LNCaP clone FGC (cell line): Measurements from ENCODE around the gene SLC25A34.

Experiments
- DNase-seq: peaks from one replicate; pipeline ENCODE4 v3.0.0-alpha.2; 2011; ENCODE audit warnings: low read depth
- H3K4me3 ChIP-seq: 2 replicates; pipeline ENCODE4 v1.5.1; 2011; ENCODE audit warnings: mild to moderate bottlenecking, low read depth, low read length, control low read depth
- TF ChIP-seq, protein P1 (sequence below): IDR thresholded peaks from 2 replicates; pipeline ENCODE4 v1.5.1; 2012; ENCODE audit warnings: mild to moderate bottlenecking; ENCODE audit not compliant: control insufficient read depth, insufficient read depth; ENCODE audit errors: extremely low read depth

The SLC25A34 gene

DNA sequence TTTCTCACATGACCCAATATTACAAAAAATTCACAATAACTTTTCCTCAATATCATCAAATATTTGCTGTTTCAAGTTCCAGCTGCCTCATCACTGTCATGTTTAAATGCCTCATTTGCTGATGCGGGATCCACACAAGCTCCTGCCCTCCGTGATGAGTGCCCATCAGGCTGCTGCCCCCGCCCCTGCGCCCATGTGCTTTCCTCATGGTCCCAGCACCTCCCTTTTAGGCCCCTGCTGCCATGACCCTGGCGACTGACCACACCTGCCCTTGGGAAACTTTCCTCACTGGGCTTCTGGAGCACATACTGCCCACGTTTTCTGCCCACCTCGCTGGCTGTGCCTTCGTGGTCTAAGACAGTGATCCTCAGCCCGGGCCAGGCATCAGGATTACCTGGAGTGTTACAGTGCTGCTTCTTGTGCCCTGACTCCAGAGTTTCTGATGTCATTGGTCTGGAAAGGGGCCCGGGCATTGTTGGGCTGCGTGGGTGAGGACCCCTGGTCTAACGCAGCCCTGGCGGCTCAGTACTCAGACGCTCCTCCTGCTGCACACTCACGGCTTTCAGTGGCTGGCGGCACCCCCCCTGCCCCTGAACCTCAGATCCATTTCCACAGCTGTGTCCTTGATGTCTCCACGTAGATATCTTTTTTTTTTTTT lies 31.4 kb upstream of the SLC25A34 start:
- TF ChIP-seq, protein P1, sequence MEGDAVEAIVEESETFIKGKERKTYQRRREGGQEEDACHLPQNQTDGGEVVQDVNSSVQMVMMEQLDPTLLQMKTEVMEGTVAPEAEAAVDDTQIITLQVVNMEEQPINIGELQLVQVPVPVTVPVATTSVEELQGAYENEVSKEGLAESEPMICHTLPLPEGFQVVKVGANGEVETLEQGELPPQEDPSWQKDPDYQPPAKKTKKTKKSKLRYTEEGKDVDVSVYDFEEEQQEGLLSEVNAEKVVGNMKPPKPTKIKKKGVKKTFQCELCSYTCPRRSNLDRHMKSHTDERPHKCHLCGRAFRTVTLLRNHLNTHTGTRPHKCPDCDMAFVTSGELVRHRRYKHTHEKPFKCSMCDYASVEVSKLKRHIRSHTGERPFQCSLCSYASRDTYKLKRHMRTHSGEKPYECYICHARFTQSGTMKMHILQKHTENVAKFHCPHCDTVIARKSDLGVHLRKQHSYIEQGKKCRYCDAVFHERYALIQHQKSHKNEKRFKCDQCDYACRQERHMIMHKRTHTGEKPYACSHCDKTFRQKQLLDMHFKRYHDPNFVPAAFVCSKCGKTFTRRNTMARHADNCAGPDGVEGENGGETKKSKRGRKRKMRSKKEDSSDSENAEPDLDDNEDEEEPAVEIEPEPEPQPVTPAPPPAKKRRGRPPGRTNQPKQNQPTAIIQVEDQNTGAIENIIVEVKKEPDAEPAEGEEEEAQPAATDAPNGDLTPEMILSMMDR, result no peak
- no peak overlapping the region for H3K4me3 ChIP-seq
- DNase-seq, result no peak

DNA sequence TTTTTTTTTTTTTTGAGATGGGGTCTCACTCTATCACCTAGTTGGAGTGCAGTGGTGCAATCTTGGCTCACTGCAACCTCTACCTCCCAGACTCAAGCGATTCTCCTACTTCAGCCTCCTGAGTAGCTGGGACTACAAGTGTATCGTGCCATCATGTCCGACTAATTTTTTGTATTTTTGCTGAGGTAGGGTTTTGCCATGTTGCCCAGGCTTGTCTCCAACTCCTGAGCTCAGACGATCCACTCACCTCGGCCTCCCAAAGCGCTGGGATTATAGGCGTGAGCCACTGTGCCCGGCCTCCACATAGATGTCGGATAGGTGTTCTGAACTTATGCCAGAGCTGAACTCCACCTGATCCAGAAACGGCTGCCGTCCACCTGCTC lies 30.9 kb upstream of the SLC25A34 start:
- TF ChIP-seq, protein P1, result no peak
- no peak overlapping the region for H3K4me3 ChIP-seq
- no peak for DNase-seq

DNA sequence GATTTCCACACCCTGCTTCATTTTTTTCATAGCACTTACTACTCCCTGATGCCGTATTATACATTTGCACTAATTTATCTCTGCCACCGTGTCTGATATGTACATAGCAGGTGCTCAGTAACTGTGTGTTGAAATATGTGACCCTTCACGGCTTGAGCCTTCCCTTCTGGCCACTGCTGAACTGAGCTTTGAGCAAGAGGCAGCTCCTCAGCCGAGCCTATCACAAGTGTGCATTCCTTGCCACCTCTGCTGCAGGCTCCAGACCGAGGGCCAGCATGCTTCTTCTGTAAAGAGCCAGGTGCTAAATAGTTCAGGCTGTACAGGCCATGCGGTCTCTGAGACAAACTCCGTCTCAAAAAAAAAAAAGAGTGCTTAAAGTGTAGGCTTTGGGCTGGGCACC lies 29.3 kb upstream of the SLC25A34 start:
- DNase-seq, result no peak
- TF ChIP-seq, protein P1, result no peak

DNA sequence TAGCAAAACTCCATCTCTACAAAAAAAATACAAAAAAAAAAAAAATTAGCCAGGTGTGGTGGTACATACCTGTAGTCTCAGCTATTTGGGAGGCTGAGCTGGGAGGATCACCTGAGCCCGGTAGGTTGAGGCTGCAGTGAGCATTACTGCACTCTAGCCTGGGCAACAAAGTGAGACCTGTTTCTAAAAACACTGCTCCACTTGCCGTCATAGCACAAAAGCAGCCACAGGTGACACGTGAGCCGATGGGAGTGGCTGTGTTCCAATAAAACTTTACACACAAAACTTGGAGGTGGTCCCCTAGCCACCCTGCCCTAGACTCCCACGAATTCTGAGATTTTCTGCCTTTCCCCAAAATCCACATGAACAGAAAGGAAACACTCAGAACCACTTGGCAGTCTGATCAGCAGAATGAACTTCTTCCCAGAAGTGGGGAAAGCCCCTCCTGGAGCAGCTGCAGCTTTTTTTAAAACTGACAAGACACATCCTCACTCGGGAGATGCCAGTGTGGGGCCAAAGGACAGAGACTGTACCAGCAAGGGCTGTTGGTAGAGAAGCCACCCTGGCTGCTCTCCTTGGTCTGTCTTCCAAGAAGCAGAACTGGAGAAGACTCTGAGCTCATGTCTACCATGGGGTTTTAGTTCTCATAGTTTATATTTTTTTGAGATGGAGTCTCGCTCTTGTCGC lies 28.7 kb upstream of the SLC25A34 start:
- no peak overlapping the region for H3K4me3 ChIP-seq
- DNase-seq, result no peak
- TF ChIP-seq, protein P1, result no peak

More for the DNA sequence above, 29.3 kb upstream of the SLC25A34 start:
- no peak overlapping the region for H3K4me3 ChIP-seq

DNA sequence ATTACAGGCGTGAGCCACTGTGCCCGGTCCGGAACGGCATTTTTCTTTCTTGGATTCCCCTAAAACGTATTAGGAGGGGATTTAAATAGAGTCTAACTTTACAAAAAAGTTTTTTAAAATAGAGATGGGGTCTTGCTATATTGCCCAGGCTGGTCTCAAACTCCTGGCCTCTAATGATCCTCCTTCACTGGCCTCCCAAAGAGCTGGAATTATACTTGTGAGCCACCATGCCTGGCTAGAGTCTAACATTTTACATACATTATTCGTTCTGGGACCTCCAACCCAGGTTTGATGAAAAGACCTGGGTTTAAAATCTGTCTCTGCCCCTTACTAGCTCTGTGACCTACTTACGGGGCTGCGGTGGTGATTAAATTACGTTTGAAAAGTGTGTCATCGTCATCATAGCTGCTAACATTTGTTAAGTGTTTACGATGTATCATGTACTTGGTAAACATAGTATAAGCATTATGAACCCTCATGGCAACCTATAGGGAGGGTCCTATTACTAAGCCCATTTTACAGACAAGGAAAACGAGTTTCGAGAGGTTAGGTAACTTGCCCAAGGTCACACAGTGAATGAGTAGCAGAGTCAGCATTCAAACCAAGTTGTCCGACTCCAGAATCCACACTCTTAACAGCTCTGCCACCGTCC lies 27.4 kb upstream of the SLC25A34 start:
- TF ChIP-seq, protein P1, result no peak
- no peak for DNase-seq
- no peak overlapping the region for H3K4me3 ChIP-seq

DNA sequence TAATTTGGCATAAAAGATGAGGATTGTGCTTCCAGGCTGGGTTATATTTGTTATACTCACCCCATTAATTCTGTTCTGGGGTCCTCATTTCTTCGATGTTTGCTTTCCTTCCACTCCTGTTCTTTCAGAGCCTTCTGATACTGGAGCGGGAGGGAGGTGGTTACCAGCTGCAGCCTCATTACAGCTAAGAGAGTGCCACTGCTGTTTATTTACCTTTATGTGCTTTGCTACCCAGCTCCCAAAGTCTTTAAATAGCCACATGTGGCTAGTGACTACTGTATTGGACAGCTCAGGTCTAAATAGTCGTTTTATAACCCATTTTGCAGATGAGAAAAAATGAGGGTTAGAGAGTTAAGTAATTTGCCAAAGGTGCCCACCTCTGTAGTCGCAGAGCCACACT lies 26.8 kb upstream of the SLC25A34 start:
- no peak overlapping the region for H3K4me3 ChIP-seq
- no peak for DNase-seq
- TF ChIP-seq, protein P1, result no peak

DNA sequence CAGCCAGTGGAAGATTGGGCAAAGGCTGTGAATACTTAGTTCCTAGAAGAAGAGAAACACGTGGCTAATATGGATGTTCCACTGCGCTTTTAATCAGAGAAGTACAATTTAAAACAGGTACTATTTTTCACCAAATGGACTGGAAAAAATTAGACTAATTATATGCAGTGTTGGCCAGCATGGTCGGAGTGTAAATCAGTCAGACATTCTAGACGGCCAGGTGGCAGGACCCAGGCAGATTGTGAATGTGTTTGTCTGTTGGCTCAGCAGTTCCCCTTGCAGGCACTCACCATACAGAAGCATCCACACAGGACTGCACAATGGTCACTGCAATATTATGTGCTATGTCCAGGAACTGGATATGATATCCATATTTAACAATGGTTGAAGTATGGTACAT lies 23.9 kb upstream of the SLC25A34 start:
- no peak for DNase-seq
- TF ChIP-seq, protein P1, result no peak

More for the DNA sequence above, 23.9 kb upstream of the SLC25A34 start:
- no peak overlapping the region for H3K4me3 ChIP-seq
